HEK293T (cell line): ENCODE measurements around the gene LRRC71.

Source experiments
- ARNT ChIP-seq: fragments of 450-650 bp; IDR thresholded peaks from 2 replicates; pipeline ENCODE4 v1.6.1; 2017; ENCODE audit warnings: mild to moderate bottlenecking
- BHLHE40 ChIP-seq: fragments of 450-650 bp; IDR thresholded peaks from 2 replicates; pipeline ENCODE4 v1.6.1; 2016; ENCODE audit warnings: mild to moderate bottlenecking, moderate library complexity, borderline replicate concordance
- CTBP1 ChIP-seq: fragments of 450-650 bp; IDR thresholded peaks from 2 replicates; pipeline ENCODE4 v1.6.1; 2016; ENCODE audit warnings: borderline replicate concordance
- ELF4 ChIP-seq: fragments of 450-650 bp; IDR thresholded peaks from 2 replicates; pipeline ENCODE4 v1.6.1; 2017; ENCODE audit warnings: antibody characterized with exemption
- FOXA1 ChIP-seq: fragments of 450-650 bp; IDR thresholded peaks from 2 replicates; pipeline ENCODE4 v1.6.1; 2016; ENCODE audit warnings: mild to moderate bottlenecking
- FOXK2 ChIP-seq: fragments of 450-650 bp; IDR thresholded peaks from 2 replicates; pipeline ENCODE4 v1.6.1; 2016; ENCODE audit warnings: mild to moderate bottlenecking
- FOXM1 ChIP-seq: fragments of 450-650 bp; IDR thresholded peaks from 2 replicates; pipeline ENCODE4 v1.6.1; 2017; ENCODE audit warnings: mild to moderate bottlenecking, borderline replicate concordance
- HDGF ChIP-seq: fragments of 450-650 bp; IDR thresholded peaks from 2 replicates; pipeline ENCODE4 v1.6.1; 2017; ENCODE audit warnings: antibody characterized with exemption, borderline replicate concordance
- SP1 ChIP-seq: fragments of 450-650 bp; IDR thresholded peaks from 2 replicates; pipeline ENCODE4 v1.6.1; 2017
- SUZ12 ChIP-seq: fragments of 450-650 bp; IDR thresholded peaks from 2 replicates; pipeline ENCODE4 v1.6.1; 2016; ENCODE audit warnings: mild to moderate bottlenecking
- ZNF384 ChIP-seq: fragments of 450-650 bp; IDR thresholded peaks from 2 replicates; pipeline ENCODE4 v1.6.1; 2016
- TF ChIP-seq, protein P1 (sequence below): fragments of 450-650 bp; IDR thresholded peaks from 2 replicates; pipeline ENCODE4 v1.6.1; 2016

- no peak for TF ChIP-seq ZNF384
- TF ChIP-seq SP1: no peak
- no peak for TF ChIP-seq ARNT
- no peak for TF ChIP-seq FOXM1
- TF ChIP-seq BHLHE40: no peak
- no peak for TF ChIP-seq FOXA1
- TF ChIP-seq FOXK2: no peak
- no peak for TF ChIP-seq SUZ12
- no peak for TF ChIP-seq HDGF
- TF ChIP-seq ELF4: no peak
- no peak for TF ChIP-seq CTBP1
- TF ChIP-seq, protein P1, sequence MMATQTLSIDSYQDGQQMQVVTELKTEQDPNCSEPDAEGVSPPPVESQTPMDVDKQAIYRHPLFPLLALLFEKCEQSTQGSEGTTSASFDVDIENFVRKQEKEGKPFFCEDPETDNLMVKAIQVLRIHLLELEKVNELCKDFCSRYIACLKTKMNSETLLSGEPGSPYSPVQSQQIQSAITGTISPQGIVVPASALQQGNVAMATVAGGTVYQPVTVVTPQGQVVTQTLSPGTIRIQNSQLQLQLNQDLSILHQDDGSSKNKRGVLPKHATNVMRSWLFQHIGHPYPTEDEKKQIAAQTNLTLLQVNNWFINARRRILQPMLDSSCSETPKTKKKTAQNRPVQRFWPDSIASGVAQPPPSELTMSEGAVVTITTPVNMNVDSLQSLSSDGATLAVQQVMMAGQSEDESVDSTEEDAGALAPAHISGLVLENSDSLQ: no peak
Observed at GRCh38 chr1:156900896-156901589, 19.4 kb upstream of the LRRC71 start.
